Kidney tubule cell (primary cell): ENCODE data around the gene HERPUD1.

Experiments used
- DNase-seq: peaks from one replicate; pipeline ENCODE4 v3.0.0-alpha.2; 2018; ENCODE audit warnings: low spot score

HERPUD1 gene

DNA sequence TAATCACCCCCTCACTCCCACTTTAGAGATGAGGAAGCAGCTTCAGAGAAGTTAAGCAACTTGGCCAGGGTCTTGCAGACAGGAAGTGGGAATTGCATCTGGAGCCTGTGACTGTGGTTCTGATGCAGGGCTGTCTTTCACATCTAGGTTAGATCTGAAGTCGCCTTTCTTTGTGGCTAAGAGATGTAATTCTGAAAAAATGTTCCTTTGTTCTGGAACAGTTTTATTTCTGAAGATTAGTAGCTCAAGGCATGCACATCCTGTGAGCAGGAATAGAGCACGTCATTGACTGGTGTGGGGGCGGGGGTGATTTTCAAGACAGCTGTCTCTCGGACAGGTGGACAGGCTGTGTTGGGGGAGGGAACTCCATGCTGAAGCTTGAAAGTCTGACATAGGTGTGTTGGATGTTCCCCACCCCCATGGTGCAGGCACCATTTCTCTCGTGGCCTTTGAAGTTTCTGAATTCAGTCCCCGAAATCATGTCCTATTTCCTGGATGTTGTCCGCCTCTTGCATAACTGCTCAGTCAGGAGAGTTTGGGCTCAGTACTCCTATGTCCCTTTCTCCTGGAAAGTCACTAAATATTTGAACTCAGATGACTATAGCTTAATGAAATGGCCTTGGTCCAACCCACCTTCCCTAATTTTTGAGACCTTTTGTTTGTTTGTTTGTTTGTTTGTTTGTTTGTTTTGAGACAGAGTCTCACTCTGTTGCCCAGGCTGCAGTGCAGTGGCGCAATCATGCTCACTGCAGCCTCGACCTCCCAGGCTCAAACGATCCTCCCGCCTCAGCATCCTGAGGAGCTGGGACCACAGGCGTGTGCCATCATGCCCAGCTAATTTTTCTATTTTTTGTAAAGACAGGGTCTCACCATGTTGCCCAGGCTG, 21.0 kb upstream of the HERPUD1 start:
- DNase-seq, result peak; percentile 70

GRCh38 chr16:56911771-56912571, 20.0 kb upstream of the HERPUD1 start:
- DNase-seq, result peak; percentile 65

- DNase-seq, result no peak
Observed at GRCh38 chr16:56912746-56913708, 18.9 kb upstream of the HERPUD1 start.

DNA sequence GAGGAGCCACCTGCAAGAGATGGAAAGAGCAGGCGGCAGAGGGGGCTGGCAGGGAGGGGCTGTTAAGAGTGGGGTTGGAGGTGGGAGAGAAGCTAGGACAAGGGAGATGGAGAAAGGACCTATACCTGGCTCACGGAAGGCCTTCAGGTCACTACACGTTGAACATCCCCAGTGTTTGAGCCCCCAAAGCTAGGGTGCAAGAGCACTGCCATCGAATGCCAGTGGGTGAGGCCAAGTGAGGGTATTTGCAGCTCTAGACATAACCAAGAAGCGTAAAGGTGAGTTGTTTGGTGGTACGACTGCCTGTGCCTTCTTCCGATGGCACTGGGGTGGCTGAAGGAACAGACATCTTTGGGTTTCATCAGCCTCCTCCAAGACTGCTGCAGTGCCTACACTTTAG, 17.0 kb upstream of the HERPUD1 start:
- DNase-seq, result no peak

DNA sequence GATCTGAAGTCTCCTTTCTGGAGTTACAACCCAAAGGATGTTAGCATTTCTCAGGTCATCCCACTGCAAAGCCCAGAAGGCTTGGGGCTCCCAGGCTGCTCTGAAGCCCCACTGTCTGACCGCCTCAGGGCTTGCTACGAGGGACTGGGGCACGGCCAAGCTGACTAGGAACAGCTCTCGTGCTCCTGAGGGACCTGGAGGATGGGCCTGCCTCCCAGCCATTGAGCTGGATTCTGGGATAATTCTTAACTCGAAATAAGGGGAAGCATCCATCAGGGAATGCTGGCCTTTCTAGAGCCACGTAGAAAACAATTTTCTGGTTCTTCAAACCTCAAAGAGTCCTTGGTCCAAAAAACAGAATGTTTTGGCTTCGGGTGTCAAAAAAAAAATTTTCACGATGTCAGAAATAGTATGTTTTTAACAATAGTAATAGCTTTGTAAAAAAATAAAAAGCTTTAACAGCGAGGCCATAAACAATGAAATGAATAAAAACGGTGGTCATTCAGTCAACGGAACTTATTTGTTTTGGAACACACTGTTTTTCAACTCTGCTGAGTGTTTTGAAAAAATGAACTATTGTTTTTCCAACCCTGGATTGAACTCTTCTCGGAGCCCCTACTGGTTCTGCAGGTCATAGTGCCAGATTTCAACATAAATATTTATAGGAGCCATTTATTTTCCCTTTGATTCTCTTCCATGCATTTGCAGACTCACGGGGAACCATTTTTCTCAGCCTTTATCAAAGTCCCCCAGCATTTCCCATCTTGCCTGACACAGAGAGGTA, 16.4 kb upstream of the HERPUD1 start:
- no peak for DNase-seq

GRCh38 chr16:56916571-56917403, 15.2 kb upstream of the HERPUD1 start:
- DNase-seq, result no peak

DNA sequence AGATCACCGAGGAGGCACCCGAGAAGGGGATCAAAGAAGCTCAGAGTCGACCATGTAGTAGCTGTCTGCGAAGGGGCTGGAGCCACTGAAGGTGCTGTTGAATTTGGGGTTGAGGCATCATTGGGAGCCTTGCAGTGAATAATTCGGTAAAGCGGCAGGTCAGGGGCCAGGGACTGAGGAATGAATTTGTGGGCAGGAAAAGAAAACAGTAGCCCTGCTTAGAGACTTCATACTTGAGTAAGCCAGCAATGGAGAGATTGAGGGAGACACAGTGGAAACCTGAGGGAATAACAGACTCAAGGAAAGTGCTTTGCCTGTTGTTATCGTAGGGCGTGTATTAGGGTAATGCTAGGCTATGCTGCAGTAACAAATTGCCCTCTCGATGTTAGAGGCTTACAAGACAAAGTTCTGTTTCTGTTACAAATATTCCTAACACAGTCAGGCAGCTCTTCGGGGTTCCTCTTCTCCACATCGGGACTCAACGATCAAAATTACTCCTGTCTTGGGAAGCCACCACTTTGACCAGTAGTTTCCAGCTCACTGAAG, 13.4 kb upstream of the HERPUD1 start:
- DNase-seq, result no peak

GRCh38 chr16:56919099-56919800, 12.7 kb upstream of the HERPUD1 start:
- DNase-seq, result no peak

- DNase-seq, result no peak
Observed at GRCh38 chr16:56921571-56921970, 10.4 kb upstream of the HERPUD1 start.

GRCh38 chr16:56923481-56924091, 8.4 kb upstream of the HERPUD1 start:
- no peak for DNase-seq

- DNase-seq, result no peak
Observed at GRCh38 chr16:56927471-56927870, 4.5 kb upstream of the HERPUD1 start.

DNA sequence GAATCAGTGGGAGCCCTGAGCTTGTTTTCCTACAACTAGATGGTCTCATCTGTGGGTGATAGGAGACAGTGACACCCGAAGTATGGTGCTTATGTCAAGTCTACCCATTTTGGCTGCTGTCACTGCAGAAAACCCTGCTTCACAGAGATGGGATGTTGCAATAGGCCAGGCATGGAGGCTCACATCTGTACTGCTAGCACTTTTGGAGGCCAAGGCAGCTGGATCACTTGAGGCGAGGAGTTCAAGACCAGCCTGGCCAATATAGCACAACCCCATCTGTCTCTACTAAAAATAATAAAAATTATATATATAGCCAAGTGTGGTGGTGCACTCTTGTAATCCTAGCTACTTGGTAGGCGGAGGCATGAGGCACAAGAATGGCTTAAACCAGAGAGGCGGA, 2.3 kb upstream of the HERPUD1 start:
- DNase-seq, result no peak

DNA sequence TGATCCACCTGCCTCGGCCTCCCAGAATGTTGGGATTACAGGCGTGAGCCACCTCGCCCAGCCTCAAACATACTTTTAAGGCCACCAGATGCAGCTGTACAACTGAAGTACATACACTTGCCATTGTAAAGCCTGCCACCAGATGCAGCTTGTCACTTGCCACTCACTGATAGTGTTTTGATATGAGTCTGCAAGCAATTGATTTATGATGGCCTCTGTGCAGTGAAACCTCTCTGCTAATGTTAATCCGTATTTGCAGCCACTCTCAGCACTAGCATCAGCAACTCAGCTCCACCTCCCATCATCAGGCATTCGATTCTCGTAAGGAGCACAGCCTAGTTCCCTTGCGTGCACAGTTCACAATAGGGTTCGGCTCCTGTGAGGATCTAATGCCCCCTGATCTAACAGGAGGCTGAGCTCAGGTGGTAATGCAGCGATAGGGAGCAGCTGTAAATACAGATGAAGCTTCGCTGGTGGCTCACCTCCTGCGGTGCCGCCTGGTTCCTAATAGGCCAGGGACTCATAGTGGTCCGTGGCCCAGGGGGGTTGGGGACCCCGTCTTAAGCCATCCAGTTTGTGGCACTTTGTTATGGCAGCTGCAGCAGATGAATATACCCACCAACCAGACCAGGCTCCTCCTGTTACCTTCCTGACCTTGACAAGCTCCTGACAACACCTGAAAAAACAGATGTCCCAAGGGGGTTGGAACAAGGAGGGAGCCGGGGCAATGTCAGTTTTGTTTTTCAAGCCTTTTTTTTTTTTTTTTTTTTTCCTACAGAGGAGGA, 1.3 kb upstream of the HERPUD1 start:
- DNase-seq, result no peak

- DNase-seq, result no peak
Observed at GRCh38 chr16:56931271-56931891, 561 bp upstream of the HERPUD1 start.

- DNase-seq, result peak; percentile 81
Observed at GRCh38 chr16:56932721-56933619, 1.0 kb downstream of the HERPUD1 start.

- DNase-seq, result no peak
Observed at GRCh38 chr16:56933828-56934598, 2.1 kb downstream of the HERPUD1 start.
